Measurements from ENCODE around the gene TMEM108. TPM values are rescaled to one million over a fixed set of nuclear protein-coding genes. Genes with fewer than 3 reads are reported as not detected.

Gene TMEM108
- total and polyA plus RNA-seq, 2 donors (not counting 1 experiment from before 2014, with no cell fraction given): 0.10 to 0.17 TPM

DNA sequence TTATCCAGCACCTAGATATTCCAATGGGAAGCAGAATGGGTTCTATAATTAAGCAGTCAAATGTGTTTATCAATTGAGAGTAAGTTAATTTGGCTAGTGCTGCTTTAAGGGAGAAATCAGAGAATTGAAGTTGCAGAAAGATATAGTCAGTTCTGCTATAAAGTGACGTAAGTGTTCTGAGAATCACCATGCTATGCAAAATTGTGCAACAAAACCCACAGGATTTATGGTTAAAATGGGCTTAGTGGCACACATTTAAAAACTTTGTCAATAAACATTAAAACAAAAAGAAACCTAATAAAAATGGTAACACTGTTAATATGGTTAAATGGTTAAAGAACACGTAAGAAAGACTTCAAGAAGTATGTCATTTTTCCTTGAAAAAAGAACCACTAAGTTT is 74.5 kb downstream of the TMEM108 start:
- Histone ChIP-seq H3K27ac (ENCODE audit: insufficient read depth, low read length) (no peak overlapping the region), H3K9ac (ENCODE audit: insufficient read depth, low read length) (no peak overlapping the region), H3K79me2 (ENCODE audit: control insufficient read depth, insufficient read depth, low read length) (no peaks in the 10 kb centered on the region), H3K4me3 (replicated peaks in 1 of 4; ENCODE audit: control extremely low read depth in 1 of 4, insufficient read depth in 1 of 4, low read depth in 3 of 4, low read length in 4 of 4) (no peak overlapping the region), H3K9me3 (ENCODE audit: control insufficient read depth, insufficient read depth, low read depth, low read length) (no peaks in the 10 kb centered on the region), H3K4me1 (ENCODE audit: control insufficient read depth, extremely low read depth, insufficient read depth, low read length) (no peaks in the 10 kb centered on the region), H3K36me3 (ENCODE audit: control insufficient read depth, insufficient read depth, low read length) (no peaks in the 10 kb centered on the region), H3K4me2 (ENCODE audit: extremely low read depth, insufficient read depth, low read length) (no peak overlapping the region), H2AFZ (ENCODE audit: low read length) (no peak overlapping the region), H3K27me3 (ENCODE audit: control insufficient read depth, insufficient read depth, low read length) (no peaks in the 10 kb centered on the region), H4K20me1 (ENCODE audit: control insufficient read depth, extremely low read depth, insufficient read depth, low read length) (no peaks in the 10 kb centered on the region)
- DNase-seq (ENCODE audit: low read depth in 2 of 2): peak; percentile 20 to 81
- no peak for TF ChIP-seq EZH2 (IDR thresholded peaks at IDR 0.05; ENCODE audit: low read length, missing control alignments)
- TF ChIP-seq, protein P1, sequence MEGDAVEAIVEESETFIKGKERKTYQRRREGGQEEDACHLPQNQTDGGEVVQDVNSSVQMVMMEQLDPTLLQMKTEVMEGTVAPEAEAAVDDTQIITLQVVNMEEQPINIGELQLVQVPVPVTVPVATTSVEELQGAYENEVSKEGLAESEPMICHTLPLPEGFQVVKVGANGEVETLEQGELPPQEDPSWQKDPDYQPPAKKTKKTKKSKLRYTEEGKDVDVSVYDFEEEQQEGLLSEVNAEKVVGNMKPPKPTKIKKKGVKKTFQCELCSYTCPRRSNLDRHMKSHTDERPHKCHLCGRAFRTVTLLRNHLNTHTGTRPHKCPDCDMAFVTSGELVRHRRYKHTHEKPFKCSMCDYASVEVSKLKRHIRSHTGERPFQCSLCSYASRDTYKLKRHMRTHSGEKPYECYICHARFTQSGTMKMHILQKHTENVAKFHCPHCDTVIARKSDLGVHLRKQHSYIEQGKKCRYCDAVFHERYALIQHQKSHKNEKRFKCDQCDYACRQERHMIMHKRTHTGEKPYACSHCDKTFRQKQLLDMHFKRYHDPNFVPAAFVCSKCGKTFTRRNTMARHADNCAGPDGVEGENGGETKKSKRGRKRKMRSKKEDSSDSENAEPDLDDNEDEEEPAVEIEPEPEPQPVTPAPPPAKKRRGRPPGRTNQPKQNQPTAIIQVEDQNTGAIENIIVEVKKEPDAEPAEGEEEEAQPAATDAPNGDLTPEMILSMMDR (conservative IDR thresholded peaks at IDR 0.05 in 1 of 2, IDR thresholded peaks at IDR 0.05 in 1 of 2; ENCODE audit: low read depth in 1 of 2, low read length in 2 of 2): no peak

- no peaks in the 10 kb centered on the region for H3K4me1 ChIP-seq (ENCODE audit: control insufficient read depth, extremely low read depth, insufficient read depth, low read length)
- no peaks in the 10 kb centered on the region for H3K27me3 ChIP-seq (ENCODE audit: control insufficient read depth, insufficient read depth, low read length)
- H3K4me2 ChIP-seq (ENCODE audit: extremely low read depth, insufficient read depth, low read length): no peak overlapping the region
- H3K4me3 ChIP-seq (replicated peaks in 1 of 4; ENCODE audit: control extremely low read depth in 1 of 4, insufficient read depth in 1 of 4, low read depth in 3 of 4, low read length in 4 of 4): no peak overlapping the region
- no peak overlapping the region for H3K27ac ChIP-seq (ENCODE audit: insufficient read depth, low read length)
- no peaks in the 10 kb centered on the region for H3K79me2 ChIP-seq (ENCODE audit: control insufficient read depth, insufficient read depth, low read length)
- H3K9me3 ChIP-seq (ENCODE audit: control insufficient read depth, insufficient read depth, low read depth, low read length): no peaks in the 10 kb centered on the region
- TF ChIP-seq EZH2 (IDR thresholded peaks at IDR 0.05; ENCODE audit: low read length, missing control alignments): no peak
- TF ChIP-seq, protein P1 (conservative IDR thresholded peaks at IDR 0.05 in 1 of 2, IDR thresholded peaks at IDR 0.05 in 1 of 2; ENCODE audit: low read depth in 1 of 2, low read length in 2 of 2): no peak
- no peak overlapping the region for H3K9ac ChIP-seq (ENCODE audit: insufficient read depth, low read length)
- peak; percentile 68 to 73 for DNase-seq (ENCODE audit: low read depth in 2 of 2)
- no peak overlapping the region for H2AFZ ChIP-seq (ENCODE audit: low read length)
- no peaks in the 10 kb centered on the region for H3K36me3 ChIP-seq (ENCODE audit: control insufficient read depth, insufficient read depth, low read length)
- no peaks in the 10 kb centered on the region for H4K20me1 ChIP-seq (ENCODE audit: control insufficient read depth, extremely low read depth, insufficient read depth, low read length)
Measured at GRCh38 chr3:133113526-133113925, 75.3 kb downstream of the TMEM108 start.

DNA sequence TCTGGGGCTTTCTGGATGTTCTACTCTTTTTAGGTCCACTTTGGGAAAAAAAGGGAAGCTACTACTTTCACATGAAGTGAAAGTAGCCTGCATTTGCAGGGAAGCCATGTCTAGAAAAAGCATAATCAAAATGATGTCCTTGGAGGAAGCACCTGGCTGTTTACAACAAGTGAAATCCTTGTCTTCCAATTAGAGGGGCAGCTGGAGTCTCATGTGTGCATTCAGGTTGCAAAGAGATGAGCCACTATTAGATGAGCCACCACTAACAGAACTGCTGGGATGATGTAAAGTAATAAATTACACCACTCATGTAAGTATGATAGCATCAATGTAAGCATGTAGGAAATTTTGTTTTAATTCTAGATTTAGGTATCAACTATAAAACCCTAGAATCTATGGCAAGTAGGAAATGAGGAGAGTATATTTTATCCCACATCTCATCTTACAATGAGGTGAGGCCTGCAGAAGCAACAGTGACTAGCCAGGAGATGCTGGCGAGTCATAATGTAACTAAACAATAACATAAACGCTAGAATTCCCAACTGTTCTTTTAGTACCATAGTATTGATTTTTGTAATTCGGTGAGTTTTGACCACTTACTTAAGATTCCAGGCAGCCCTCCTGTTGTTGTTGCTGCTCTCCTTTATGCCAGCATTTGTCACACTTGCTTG is 75.9 kb downstream of the TMEM108 start:
- no peaks in the 10 kb centered on the region for H3K9me3 ChIP-seq (ENCODE audit: control insufficient read depth, insufficient read depth, low read depth, low read length)
- no peak overlapping the region for H2AFZ ChIP-seq (ENCODE audit: low read length)
- no peak overlapping the region for H3K4me3 ChIP-seq (replicated peaks in 1 of 4; ENCODE audit: control extremely low read depth in 1 of 4, insufficient read depth in 1 of 4, low read depth in 3 of 4, low read length in 4 of 4)
- no peaks in the 10 kb centered on the region for H3K79me2 ChIP-seq (ENCODE audit: control insufficient read depth, insufficient read depth, low read length)
- H3K36me3 ChIP-seq (ENCODE audit: control insufficient read depth, insufficient read depth, low read length): no peaks in the 10 kb centered on the region
- TF ChIP-seq, protein P1 (conservative IDR thresholded peaks at IDR 0.05 in 1 of 2, IDR thresholded peaks at IDR 0.05 in 1 of 2; ENCODE audit: low read depth in 1 of 2, low read length in 2 of 2): peak in 1 of 2 donors; percentile 2
- TF ChIP-seq EZH2 (IDR thresholded peaks at IDR 0.05; ENCODE audit: low read length, missing control alignments): no peak
- H4K20me1 ChIP-seq (ENCODE audit: control insufficient read depth, extremely low read depth, insufficient read depth, low read length): no peaks in the 10 kb centered on the region
- H3K27ac ChIP-seq (ENCODE audit: insufficient read depth, low read length): no peak overlapping the region
- no peak overlapping the region for H3K4me2 ChIP-seq (ENCODE audit: extremely low read depth, insufficient read depth, low read length)
- no peaks in the 10 kb centered on the region for H3K4me1 ChIP-seq (ENCODE audit: control insufficient read depth, extremely low read depth, insufficient read depth, low read length)
- no peak for DNase-seq (ENCODE audit: low read depth in 2 of 2)
- no peak overlapping the region for H3K9ac ChIP-seq (ENCODE audit: insufficient read depth, low read length)
- H3K27me3 ChIP-seq (ENCODE audit: control insufficient read depth, insufficient read depth, low read length): no peaks in the 10 kb centered on the region
